Lower lobe of right lung (tissue), 2 donors: ENCODE results near the gene MRPS27. TPM values are rescaled to one million over a fixed set of nuclear protein-coding genes. Genes with fewer than 3 reads are reported as not detected.

Source experiments
- ATAC-seq, 2 donors: fragments of 200-7000 bp; cut with Tn5 transposase; one replicate each; pipeline ENCODE4 v1.9.1; 2020 to 2022; ENCODE audit warnings: mild to moderate bottlenecking in 2 of 2, moderate library complexity in 2 of 2
- DNase-seq: peaks from one replicate; pipeline ENCODE4 v3.0.0-alpha.2; 2020
- H3K27ac ChIP-seq: fragments of 200-600 bp; one replicate; pipeline ENCODE4 v1.8.0; 2022
- H3K27me3 ChIP-seq: fragments of 200-600 bp; one replicate; pipeline ENCODE4 v1.8.0; 2022; ENCODE audit warnings: low read depth
- H3K36me3 ChIP-seq: fragments of 200-600 bp; one replicate; pipeline ENCODE4 v1.8.0; 2022; ENCODE audit warnings: mild to moderate bottlenecking
- H3K4me1 ChIP-seq: fragments of 200-600 bp; one replicate; pipeline ENCODE4 v1.8.0; 2022
- H3K4me3 ChIP-seq: fragments of 200-600 bp; one replicate; pipeline ENCODE4 v1.8.0; 2022; ENCODE audit warnings: mild to moderate bottlenecking
- H3K9me3 ChIP-seq: fragments of 200-600 bp; one replicate; pipeline ENCODE4 v1.8.0; 2022
- intact Hi-C: fragments of 100-400 bp; cut with DNase I; formaldehyde crosslinking; loops from one replicate; pipeline ENCODE4 v1.11.0; 2022
- total RNA-seq: library from RNA; stranded (reverse); fragmentation: NEBNext Ultra II Directional; extraction: Animal tissue kit (Norgen Biotek cat#: 25700); gene quantifications from one replicate; pipeline ENCODE4 v1.2.1, GENCODE V29; 2021
- TF ChIP-seq, protein P1 (sequence below): fragments of 200-600 bp; IDR thresholded peaks from one replicate; pipeline ENCODE4 v1.8.0; 2022; ENCODE audit warnings: antibody characterized with exemption, mild to moderate bottlenecking
- donor health status: DM: no; HTN: yes; CAD: no; lungs with severe emphysema.

The MRPS27 gene
- total RNA-seq, 1 donor from 2014 or later: 35.1 TPM

DNA sequence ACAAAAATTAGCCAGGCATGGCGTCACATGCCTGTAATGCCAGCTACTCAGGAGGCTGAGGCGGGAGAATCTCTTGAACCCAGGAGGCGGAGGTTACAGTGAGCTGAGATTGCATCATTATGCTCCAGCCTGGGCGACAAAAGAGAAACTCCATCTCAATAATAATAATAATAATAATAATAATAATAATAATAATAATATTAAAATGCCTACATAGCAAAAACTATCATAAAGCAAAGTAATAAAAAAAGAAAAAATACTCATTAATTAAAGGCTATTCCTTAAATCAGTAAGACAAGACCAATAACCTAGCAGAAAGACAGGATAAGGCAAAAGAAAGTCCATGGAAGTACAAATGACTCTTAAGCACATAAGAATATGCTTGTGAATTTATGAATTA, 50.0 kb downstream of the MRPS27 start:
- H3K4me3 ChIP-seq: no peak overlapping the region
- H3K27ac ChIP-seq: no peak overlapping the region
- ATAC-seq (no peak), DNase-seq (no peak)
- H3K27me3 ChIP-seq: no peaks in the 10 kb centered on the region
- TF ChIP-seq, protein P1, sequence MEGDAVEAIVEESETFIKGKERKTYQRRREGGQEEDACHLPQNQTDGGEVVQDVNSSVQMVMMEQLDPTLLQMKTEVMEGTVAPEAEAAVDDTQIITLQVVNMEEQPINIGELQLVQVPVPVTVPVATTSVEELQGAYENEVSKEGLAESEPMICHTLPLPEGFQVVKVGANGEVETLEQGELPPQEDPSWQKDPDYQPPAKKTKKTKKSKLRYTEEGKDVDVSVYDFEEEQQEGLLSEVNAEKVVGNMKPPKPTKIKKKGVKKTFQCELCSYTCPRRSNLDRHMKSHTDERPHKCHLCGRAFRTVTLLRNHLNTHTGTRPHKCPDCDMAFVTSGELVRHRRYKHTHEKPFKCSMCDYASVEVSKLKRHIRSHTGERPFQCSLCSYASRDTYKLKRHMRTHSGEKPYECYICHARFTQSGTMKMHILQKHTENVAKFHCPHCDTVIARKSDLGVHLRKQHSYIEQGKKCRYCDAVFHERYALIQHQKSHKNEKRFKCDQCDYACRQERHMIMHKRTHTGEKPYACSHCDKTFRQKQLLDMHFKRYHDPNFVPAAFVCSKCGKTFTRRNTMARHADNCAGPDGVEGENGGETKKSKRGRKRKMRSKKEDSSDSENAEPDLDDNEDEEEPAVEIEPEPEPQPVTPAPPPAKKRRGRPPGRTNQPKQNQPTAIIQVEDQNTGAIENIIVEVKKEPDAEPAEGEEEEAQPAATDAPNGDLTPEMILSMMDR: no peak
- H3K9me3 ChIP-seq: no peaks in the 10 kb centered on the region
- H3K36me3 ChIP-seq: no peaks in the 10 kb centered on the region
- intact Hi-C loops: no loop called here
- no peaks in the 10 kb centered on the region for H3K4me1 ChIP-seq

DNA sequence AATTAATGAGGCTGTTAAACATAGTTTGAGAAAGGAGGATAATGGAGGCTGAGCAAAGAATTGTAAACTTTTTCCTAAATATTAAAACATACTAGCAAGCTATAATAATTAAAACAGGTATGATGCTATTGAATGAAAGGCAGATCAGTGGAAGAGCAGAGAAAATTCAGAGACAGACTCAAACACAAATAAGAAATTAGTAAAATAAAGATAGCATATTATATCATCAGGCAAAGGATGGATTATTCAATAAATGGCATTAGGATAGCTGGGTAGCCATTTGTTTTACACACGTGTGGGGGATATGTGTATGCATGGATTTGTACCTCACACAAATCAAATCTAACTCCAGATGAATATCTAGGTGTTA, 50.6 kb downstream of the MRPS27 start:
- intact Hi-C loops: no loop called here
- Histone ChIP-seq H3K27me3 (no peaks in the 10 kb centered on the region), H3K4me3 (no peak overlapping the region), H3K36me3 (no peaks in the 10 kb centered on the region), H3K9me3 (no peaks in the 10 kb centered on the region), H3K4me1 (no peaks in the 10 kb centered on the region), H3K27ac (no peak overlapping the region)
- DNase-seq (no peak), ATAC-seq (no peak)
- TF ChIP-seq, protein P1: no peak

DNA sequence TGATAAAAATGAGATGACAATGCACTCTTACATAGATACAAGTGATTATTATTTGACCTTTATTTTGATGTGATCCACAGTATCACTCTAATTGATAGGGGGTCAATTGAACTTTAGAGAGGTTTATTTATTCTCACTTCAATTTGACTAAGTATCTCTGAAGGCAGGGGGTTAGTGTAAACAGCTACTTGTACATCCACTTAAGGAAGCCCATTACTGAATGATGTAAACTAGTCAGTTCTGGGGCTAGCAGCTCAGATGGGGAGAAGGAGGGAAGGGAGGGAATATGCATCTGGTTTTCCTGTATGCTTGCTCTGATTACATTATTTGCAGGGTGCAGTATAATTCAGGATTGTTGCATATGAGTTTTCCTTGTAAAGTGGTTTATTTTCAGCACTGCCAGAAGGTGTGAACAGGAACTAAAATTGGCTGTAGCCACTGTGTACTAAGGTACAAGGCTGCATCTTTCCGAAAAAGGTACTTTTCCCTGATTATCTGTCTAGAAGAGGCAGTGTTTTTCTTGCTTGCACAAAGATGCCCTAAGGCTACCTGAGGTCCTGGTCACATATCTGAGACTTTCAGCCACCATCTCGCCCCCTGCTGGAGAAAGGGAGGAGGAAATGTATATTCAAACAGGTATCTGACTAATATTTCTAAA, 51.2 kb downstream of the MRPS27 start:
- H3K4me1 ChIP-seq: no peaks in the 10 kb centered on the region
- DNase-seq: no peak
- H3K27me3 ChIP-seq: no peaks in the 10 kb centered on the region
- no peak overlapping the region for H3K4me3 ChIP-seq
- TF ChIP-seq, protein P1: peak; percentile 66
- no peaks in the 10 kb centered on the region for H3K9me3 ChIP-seq
- ATAC-seq: peak in 1 of 2 donors; percentile 43
- no peaks in the 10 kb centered on the region for H3K36me3 ChIP-seq
- intact Hi-C loops: no loop called here
- no peak overlapping the region for H3K27ac ChIP-seq

DNA sequence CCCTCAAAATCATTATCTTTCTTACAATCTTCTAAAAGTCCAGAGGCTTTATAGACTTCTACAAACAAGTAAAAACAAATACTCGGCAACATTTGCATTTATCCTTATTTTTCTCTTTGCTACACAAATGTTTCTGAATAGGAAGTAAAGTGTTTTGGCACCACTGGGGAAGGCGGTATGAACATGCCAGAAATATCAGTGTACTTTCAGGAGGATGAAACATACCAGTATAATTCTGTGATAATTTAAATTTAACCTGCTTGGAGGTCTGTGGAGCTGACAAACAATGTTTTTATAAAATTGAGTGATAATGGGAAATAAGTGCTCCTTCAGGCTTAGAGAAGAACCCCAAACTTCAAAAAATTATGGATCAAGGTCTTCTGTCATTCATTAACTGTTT, 51.8 kb downstream of the MRPS27 start:
- DNase-seq (no peak), ATAC-seq (no peak)
- intact Hi-C loops: no loop called here

DNA sequence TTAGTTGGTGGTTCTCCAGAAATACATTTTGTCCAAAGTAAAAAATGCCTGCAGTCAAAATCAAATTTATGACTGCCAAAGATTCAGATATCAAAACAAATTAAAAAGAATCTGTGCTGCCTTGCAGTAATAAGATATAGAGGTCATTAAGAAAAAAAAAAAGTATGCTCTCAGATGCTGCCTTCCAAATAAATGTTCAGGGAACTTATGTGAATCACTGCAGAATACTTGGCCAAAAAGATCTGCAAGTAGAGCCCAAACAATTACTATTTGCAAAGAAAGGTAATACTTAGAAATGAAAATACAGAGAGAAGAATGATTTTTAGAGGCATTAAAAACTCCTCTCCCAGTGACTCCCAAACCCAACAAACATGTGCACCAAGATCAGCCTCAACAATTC, 52.4 kb downstream of the MRPS27 start:
- Histone ChIP-seq H3K4me1 (no peaks in the 10 kb centered on the region), H3K27me3 (no peaks in the 10 kb centered on the region), H3K27ac (no peak overlapping the region), H3K36me3 (no peaks in the 10 kb centered on the region), H3K9me3 (no peaks in the 10 kb centered on the region), H3K4me3 (no peak overlapping the region)
- TF ChIP-seq, protein P1: no peak
- intact Hi-C loops: no loop called here
- no peak for DNase-seq
- ATAC-seq: no peak

More for the DNA sequence above, 51.8 kb downstream of the MRPS27 start:
- no peak overlapping the region for H3K4me3 ChIP-seq
- H3K27ac ChIP-seq: no peak overlapping the region
- H3K9me3 ChIP-seq: no peaks in the 10 kb centered on the region
- TF ChIP-seq, protein P1: no peak
- H3K27me3 ChIP-seq: no peaks in the 10 kb centered on the region
- H3K4me1 ChIP-seq: no peaks in the 10 kb centered on the region
- H3K36me3 ChIP-seq: no peaks in the 10 kb centered on the region
